Loucy (cell line): ENCODE measurements around the gene CELSR3.

ENCODE experiments used
- EZH2phosphoT487 ChIP-seq: fragments of 200-600 bp; IDR thresholded peaks from 2 replicates; pipeline ENCODE4 v1.6.1; 2018; ENCODE audit warnings: antibody characterized with exemption, mild to moderate bottlenecking, moderate library complexity, borderline replicate concordance
- TF ChIP-seq, protein P1 (sequence below): fragments of 200-600 bp; sonication (generic); conservative IDR thresholded peaks from 2 replicates; pipeline ENCODE4 v1.5.1; 2014; ENCODE audit warnings: mild to moderate bottlenecking, antibody characterized with exemption, low read length

GRCh38 chr3:48587686-48588085, 75.0 kb downstream of the CELSR3 start:
- TF ChIP-seq, protein P1, sequence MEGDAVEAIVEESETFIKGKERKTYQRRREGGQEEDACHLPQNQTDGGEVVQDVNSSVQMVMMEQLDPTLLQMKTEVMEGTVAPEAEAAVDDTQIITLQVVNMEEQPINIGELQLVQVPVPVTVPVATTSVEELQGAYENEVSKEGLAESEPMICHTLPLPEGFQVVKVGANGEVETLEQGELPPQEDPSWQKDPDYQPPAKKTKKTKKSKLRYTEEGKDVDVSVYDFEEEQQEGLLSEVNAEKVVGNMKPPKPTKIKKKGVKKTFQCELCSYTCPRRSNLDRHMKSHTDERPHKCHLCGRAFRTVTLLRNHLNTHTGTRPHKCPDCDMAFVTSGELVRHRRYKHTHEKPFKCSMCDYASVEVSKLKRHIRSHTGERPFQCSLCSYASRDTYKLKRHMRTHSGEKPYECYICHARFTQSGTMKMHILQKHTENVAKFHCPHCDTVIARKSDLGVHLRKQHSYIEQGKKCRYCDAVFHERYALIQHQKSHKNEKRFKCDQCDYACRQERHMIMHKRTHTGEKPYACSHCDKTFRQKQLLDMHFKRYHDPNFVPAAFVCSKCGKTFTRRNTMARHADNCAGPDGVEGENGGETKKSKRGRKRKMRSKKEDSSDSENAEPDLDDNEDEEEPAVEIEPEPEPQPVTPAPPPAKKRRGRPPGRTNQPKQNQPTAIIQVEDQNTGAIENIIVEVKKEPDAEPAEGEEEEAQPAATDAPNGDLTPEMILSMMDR = no peak
- TF ChIP-seq EZH2phosphoT487 = no peak
